Calu3 (cell line): ENCODE measurements around the gene FYB1. TPM values are rescaled to one million over a fixed set of nuclear protein-coding genes. Genes with fewer than 3 reads are reported as not detected.

Experiments used
- BruUV-seq: library from RNA; stranded (reverse); fragments of 400-500 nt; replicated peaks from 2 replicates; lab custom pipeline; 2021; lab: Mats Ljungman, UMichigan
- CTCF ChIA-PET: fragments of 300-600 bp; sonication (Branson Sonifier 250); formaldehyde crosslinking; loops from one replicate; lab custom pipeline; 2022; ENCODE audit warnings: antibody characterized with exemption; lab: Charles Lee
- DNase-seq: peaks from one replicate; pipeline ENCODE4 v3.0.0; 2022
- H3K27ac Mint-ChIP-seq: one replicate; pipeline ENCODE4 v1.8.0; 2022; ENCODE audit warnings: mixed read lengths; ENCODE audit not compliant: unreplicated experiment
- H3K27me3 Mint-ChIP-seq: one replicate; pipeline ENCODE4 v1.8.0; 2022; ENCODE audit warnings: mixed read lengths; ENCODE audit not compliant: unreplicated experiment
- H3K36me3 Mint-ChIP-seq: one replicate; pipeline ENCODE4 v1.8.0; 2022; ENCODE audit warnings: mild to moderate bottlenecking, moderate library complexity, mixed read lengths; ENCODE audit not compliant: insufficient read depth, unreplicated experiment
- H3K4me1 Mint-ChIP-seq: one replicate; pipeline ENCODE4 v1.8.0; 2022; ENCODE audit warnings: mild to moderate bottlenecking, low read depth, mixed read lengths; ENCODE audit not compliant: unreplicated experiment
- H3K4me3 Mint-ChIP-seq: one replicate; pipeline ENCODE4 v1.8.0; 2022; ENCODE audit warnings: mild to moderate bottlenecking, low read depth, moderate library complexity, mixed read lengths; ENCODE audit not compliant: unreplicated experiment
- H3K9me3 Mint-ChIP-seq: one replicate; pipeline ENCODE4 v1.8.0; 2022; ENCODE audit warnings: low read depth, mixed read lengths; ENCODE audit not compliant: unreplicated experiment
- intact Hi-C: fragments of 100-400 bp; cut with micrococcal nuclease; formaldehyde crosslinking; loops from one replicate; pipeline ENCODE4 v1.10.0; 2022; ENCODE audit not compliant: unreplicated experiment
- total RNA-seq: library from RNA; stranded (reverse); gene quantifications from 2 replicates; pipeline ENCODE4 v1.2.3, GENCODE V29; 2022
- TF ChIP-seq, protein P1 (sequence below): fragments of 200-600 bp; IDR thresholded peaks from one replicate; pipeline ENCODE4 v1.8.0; 2022; ENCODE audit warnings: antibody characterized with exemption; ENCODE audit not compliant: unreplicated experiment

FYB1 gene
- total RNA-seq, 1 experiment from 2014 or later = 42.8 TPM

DNA sequence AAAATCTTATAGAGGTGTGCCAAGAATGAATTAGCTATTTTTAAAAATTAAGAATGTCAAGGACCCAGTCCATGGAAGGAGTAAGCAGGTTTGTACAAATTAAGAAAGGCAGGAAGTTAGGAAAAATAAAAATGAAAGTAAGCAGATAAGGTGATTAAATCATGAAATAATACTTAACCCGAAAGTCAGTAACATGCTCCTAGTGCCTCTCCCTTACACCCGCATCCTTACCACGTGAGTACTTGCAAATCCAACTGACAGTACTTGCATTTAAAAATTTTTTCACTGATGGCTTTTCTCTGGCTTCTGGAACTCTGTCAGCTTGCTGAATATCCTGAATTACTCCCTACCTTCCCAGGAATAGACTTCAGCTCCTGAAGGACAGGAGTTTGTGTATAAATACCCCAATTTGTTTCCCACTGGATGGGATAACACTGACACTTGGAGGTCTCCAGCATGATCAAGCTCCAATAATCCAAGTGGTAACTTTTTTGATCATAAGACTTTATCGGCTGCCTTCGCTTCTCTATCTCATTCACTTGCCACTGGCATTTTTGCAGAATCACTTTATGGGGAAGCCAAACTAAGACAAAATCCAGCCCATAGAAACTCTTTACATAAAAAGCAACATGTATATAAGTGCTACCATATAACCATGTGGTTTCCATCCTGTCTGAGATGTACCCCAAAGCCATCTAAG lies 103.6 kb downstream of the FYB1 start:
- TF ChIP-seq, protein P1, sequence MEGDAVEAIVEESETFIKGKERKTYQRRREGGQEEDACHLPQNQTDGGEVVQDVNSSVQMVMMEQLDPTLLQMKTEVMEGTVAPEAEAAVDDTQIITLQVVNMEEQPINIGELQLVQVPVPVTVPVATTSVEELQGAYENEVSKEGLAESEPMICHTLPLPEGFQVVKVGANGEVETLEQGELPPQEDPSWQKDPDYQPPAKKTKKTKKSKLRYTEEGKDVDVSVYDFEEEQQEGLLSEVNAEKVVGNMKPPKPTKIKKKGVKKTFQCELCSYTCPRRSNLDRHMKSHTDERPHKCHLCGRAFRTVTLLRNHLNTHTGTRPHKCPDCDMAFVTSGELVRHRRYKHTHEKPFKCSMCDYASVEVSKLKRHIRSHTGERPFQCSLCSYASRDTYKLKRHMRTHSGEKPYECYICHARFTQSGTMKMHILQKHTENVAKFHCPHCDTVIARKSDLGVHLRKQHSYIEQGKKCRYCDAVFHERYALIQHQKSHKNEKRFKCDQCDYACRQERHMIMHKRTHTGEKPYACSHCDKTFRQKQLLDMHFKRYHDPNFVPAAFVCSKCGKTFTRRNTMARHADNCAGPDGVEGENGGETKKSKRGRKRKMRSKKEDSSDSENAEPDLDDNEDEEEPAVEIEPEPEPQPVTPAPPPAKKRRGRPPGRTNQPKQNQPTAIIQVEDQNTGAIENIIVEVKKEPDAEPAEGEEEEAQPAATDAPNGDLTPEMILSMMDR = no peak
- no peaks in the 10 kb centered on the region for H3K27me3 Mint-ChIP-seq
- peaks cover 8% of the 10 kb centered on the region for H3K4me1 Mint-ChIP-seq
- intact Hi-C loops = no loop called here
- H3K4me3 Mint-ChIP-seq = no peak overlapping the region
- no TSS peak for BruUV-seq
- DNase-seq = no peak
- no peaks in the 10 kb centered on the region for H3K36me3 Mint-ChIP-seq
- CTCF ChIA-PET = interaction anchor here (0.7 kb wide), 1 partner anchor 110 kb away, joined by 4 read pairs; no protein-coding TSS in a partner anchor
- no peaks in the 10 kb centered on the region for H3K9me3 Mint-ChIP-seq
- peak overlapping the region; percentile 4 for H3K27ac Mint-ChIP-seq

DNA sequence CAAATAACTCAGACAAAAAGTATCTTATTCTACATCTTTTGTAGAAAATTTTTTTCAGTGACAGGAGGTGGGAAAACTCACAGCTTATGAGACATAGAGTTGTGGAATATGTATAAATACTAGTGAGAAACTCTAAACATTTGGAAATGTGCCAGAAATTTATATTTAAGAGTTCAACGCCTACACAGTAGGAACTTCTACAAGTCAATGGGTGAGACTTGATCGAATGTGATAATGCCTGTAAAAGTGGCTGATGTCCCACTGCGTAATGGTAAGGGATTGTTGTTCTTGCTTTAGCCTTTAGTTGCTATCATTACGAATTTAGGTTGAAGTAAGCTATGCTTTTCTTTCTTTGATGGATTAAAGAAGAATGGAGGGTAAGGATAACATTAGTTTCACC lies 105.2 kb downstream of the FYB1 start:
- no peak overlapping the region for H3K4me3 Mint-ChIP-seq
- TF ChIP-seq, protein P1 = no peak
- H3K27ac Mint-ChIP-seq = no peak overlapping the region
- intact Hi-C loops = no loop called here
- no peak for DNase-seq
- CTCF ChIA-PET = no interaction called here
- H3K4me1 Mint-ChIP-seq = peaks cover 8% of the 10 kb centered on the region
- no peaks in the 10 kb centered on the region for H3K9me3 Mint-ChIP-seq
- BruUV-seq = no TSS peak
- H3K36me3 Mint-ChIP-seq = no peaks in the 10 kb centered on the region
- H3K27me3 Mint-ChIP-seq = no peaks in the 10 kb centered on the region

DNA sequence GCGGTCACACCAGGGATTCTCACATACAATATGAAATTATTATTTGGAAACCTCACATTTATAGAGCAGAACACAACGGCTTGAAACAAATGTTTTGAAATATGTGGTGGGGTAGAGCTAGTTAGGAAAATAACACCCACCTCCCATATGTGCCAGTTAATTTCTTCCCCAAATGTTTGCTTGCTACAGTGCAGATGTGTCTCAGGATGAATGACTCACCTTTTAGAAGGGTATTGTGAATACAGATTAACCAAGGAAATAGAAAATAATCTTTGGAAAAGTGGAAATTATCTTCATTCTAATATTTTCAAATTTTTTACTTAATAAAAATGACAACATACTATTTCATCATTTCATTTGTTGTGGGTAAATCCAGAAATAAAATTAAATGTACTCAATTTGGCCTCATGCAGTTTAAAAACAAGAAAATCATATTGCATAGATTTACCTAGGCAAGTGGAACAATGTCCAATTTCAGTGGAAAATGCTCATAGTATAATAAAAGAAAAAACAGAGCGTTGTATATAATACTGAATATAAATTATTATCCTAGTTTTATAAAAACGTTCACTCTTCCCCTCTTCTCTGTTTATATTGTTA lies 105.9 kb downstream of the FYB1 start:
- H3K36me3 Mint-ChIP-seq = no peaks in the 10 kb centered on the region
- intact Hi-C loops = no loop called here
- TF ChIP-seq, protein P1 = no peak
- CTCF ChIA-PET = no interaction called here
- H3K4me1 Mint-ChIP-seq = peaks cover 8% of the 10 kb centered on the region
- H3K9me3 Mint-ChIP-seq = no peaks in the 10 kb centered on the region
- DNase-seq = no peak
- no peak overlapping the region for H3K27ac Mint-ChIP-seq
- no peaks in the 10 kb centered on the region for H3K27me3 Mint-ChIP-seq
- no TSS peak for BruUV-seq
- no peak overlapping the region for H3K4me3 Mint-ChIP-seq

DNA sequence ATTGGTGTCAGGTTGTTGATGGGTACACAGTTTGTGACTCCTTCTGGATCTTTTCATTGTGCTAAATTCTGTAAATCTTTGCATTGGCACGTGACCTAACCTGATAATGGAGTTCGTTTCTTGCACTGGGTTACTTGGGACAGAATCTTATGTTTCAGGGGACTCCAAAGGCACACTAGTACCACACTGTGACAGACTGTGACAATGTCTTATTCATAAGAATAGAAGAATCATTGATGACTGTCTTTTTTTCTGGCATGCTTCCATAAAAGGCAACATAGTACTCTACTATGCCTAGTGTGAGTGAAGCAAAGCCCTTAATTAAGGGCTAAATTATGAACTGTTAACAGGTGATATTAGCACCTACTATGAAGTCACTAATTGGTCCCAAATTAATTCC lies 109.8 kb downstream of the FYB1 start:
- Mint-ChIP-seq H3K4me3 (no peak overlapping the region), H3K27me3 (no peaks in the 10 kb centered on the region), H3K27ac (no peak overlapping the region), H3K4me1 (peaks cover 1% of the 10 kb centered on the region), H3K36me3 (no peaks in the 10 kb centered on the region), H3K9me3 (no peaks in the 10 kb centered on the region)
- intact Hi-C loops = loop anchor here (10.0 kb wide), 1 partner anchor 105 kb away; no protein-coding TSS in a partner anchor
- BruUV-seq = no TSS peak
- TF ChIP-seq, protein P1 = no peak
- CTCF ChIA-PET = no interaction called here
- DNase-seq = no peak
